Measurements from ENCODE around the gene DHCR7.

DNA sequence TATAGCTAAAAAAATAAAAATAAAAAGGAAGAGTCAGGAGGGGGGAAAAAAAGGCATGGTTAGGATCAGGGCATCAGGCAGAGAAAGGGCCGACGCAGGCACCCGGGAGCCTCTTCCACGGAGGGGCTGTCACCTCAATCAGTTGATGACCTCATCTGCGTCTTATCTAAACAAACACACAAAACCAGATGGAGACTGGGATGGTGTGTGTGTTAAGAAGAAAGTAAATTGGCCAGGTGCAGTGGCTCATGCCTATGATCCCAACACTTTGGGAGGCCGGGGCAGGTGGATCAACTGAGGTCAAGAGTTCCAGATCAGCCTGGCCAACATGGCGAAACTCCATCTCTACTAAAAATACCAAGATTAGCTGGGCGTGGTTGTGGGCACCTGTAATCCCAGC, 63.6 kb downstream of the DHCR7 start:
- TF ChIP-seq, protein P1, sequence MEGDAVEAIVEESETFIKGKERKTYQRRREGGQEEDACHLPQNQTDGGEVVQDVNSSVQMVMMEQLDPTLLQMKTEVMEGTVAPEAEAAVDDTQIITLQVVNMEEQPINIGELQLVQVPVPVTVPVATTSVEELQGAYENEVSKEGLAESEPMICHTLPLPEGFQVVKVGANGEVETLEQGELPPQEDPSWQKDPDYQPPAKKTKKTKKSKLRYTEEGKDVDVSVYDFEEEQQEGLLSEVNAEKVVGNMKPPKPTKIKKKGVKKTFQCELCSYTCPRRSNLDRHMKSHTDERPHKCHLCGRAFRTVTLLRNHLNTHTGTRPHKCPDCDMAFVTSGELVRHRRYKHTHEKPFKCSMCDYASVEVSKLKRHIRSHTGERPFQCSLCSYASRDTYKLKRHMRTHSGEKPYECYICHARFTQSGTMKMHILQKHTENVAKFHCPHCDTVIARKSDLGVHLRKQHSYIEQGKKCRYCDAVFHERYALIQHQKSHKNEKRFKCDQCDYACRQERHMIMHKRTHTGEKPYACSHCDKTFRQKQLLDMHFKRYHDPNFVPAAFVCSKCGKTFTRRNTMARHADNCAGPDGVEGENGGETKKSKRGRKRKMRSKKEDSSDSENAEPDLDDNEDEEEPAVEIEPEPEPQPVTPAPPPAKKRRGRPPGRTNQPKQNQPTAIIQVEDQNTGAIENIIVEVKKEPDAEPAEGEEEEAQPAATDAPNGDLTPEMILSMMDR (IDR thresholded peaks at IDR 0.05), result no peak
- no peak for TF ChIP-seq ZFX (IDR thresholded peaks at IDR 0.05; ENCODE audit: borderline replicate concordance)

All from 22Rv1 (cell line).